HCT116 (cell line): Measurements from ENCODE around the gene CTCF. TPM values are rescaled to one million over a fixed set of nuclear protein-coding genes. Genes with fewer than 3 reads are reported as not detected.

Experiments used
- ATAC-seq: fragments of 200-7000 bp; cut with Tn5 transposase; 2 replicates; pipeline ENCODE4 v1.9.1; 2020; ENCODE audit warnings: mild to moderate bottlenecking, moderate library complexity
- BruUV-seq: library from RNA; stranded (reverse); fragments of 400-500 nt; replicated peaks from 2 replicates; lab custom pipeline; 2021; lab: Mats Ljungman, UMichigan
- CTCF ChIA-PET: fragments of 300-600 bp; sonication (Branson Sonifier 250); formaldehyde crosslinking; loops from one replicate; lab custom pipeline; 2021; ENCODE audit warnings: antibody characterized with exemption; lab: Charles Lee
- POLR2A ChIA-PET: fragments of 300-600, 350-600 bp; sonication (Branson Sonifier 250); formaldehyde crosslinking; loops from one replicate; lab custom pipeline; 2021; ENCODE audit warnings: antibody characterized with exemption; lab: Charles Lee
- RAD21 ChIA-PET, 2 experiments: fragments of 300-600 bp; sonication (Branson Sonifier 250); formaldehyde crosslinking; loops; one replicate each; lab custom pipeline; 2023; ENCODE audit warnings: low total read pairs in 2 of 2; ENCODE audit not compliant: uncharacterized antibody in 2 of 2, unreplicated experiment in 2 of 2, low non-redundant PET in 1 of 2; lab: Charles Lee
- DNase-seq: peaks from one replicate; pipeline ENCODE4 v3.0.0-alpha.2; 2010; ENCODE audit warnings: low read depth, low spot score
- H2AFZ ChIP-seq: fragments of 200-600 bp; shearing (Covaris generic), sonication (generic); 2 replicates; pipeline ENCODE4 v1.6.1; 2017; ENCODE audit warnings: low read depth, mixed run types, mixed read lengths, antibody characterized with exemption, low read length; ENCODE audit not compliant: poor library complexity, severe bottlenecking
- H3K27ac ChIP-seq: 2 replicates; pipeline ENCODE4 v1.5.1; 2012; ENCODE audit warnings: low read depth, low read length
- H3K27me3 ChIP-seq: fragments of 200-600 bp; sonication (generic); 2 replicates; pipeline ENCODE4 v1.6.1; 2016; ENCODE audit warnings: mixed run types, low read length, mixed read lengths; ENCODE audit not compliant: insufficient read depth
- H3K36me3 ChIP-seq, 2 experiments: fragments of 200-500 bp in 1 of 2; fragments of 200-600 bp in 1 of 2; sonication (Bioruptor generic) in 1 of 2; sonication (generic) in 1 of 2; 2 replicates each; pipeline versions ENCODE4 v1.5.1 to v1.6.1; 2014 to 2016; ENCODE audit warnings: low read length in 2 of 2, inconsistent platforms in 1 of 2, mixed read lengths in 1 of 2, mixed run types in 1 of 2; ENCODE audit not compliant: insufficient read depth in 2 of 2, control insufficient read depth in 1 of 2
- H3K4me1 ChIP-seq, 2 experiments: fragments of 200-600 bp in 1 of 2; sonication (generic) in 1 of 2; 2 replicates each; pipeline versions ENCODE4 v1.5.1 to v1.6.1; 2012 to 2017; ENCODE audit warnings: low read length in 2 of 2, inconsistent platforms in 1 of 2, mild to moderate bottlenecking in 1 of 2, mixed read lengths in 1 of 2, mixed run types in 1 of 2, moderate library complexity in 1 of 2; ENCODE audit not compliant: insufficient read depth in 2 of 2, control insufficient read depth in 1 of 2
- H3K4me2 ChIP-seq: fragments of 200-600 bp; sonication (generic); 2 replicates; pipeline ENCODE4 v1.6.1; 2017; ENCODE audit warnings: mixed run types, low read length, mixed read lengths
- H3K4me3 ChIP-seq, 2 experiments: fragments of 200-600 bp in 1 of 2; sonication (generic) in 1 of 2; replicated peaks in 1 of 2; 2 replicates each; pipeline ENCODE4 v1.5.1; 2011 to 2016; ENCODE audit warnings: low read length in 2 of 2, control low read depth in 1 of 2, low read depth in 1 of 2, mild to moderate bottlenecking in 1 of 2, mixed read lengths in 1 of 2, mixed run types in 1 of 2
- H3K79me2 ChIP-seq: fragments of 200-600 bp; sonication (generic); 2 replicates; pipeline ENCODE4 v1.6.1; 2017; ENCODE audit warnings: mild to moderate bottlenecking, mixed run types, low read length, moderate library complexity, mixed read lengths; ENCODE audit not compliant: insufficient read depth
- H3K9ac ChIP-seq: fragments of 200-600 bp; sonication (generic); 2 replicates; pipeline ENCODE4 v1.6.1; 2016; ENCODE audit warnings: low read length, mixed read lengths
- H3K9me2 ChIP-seq: fragments of 200-600 bp; sonication (generic), shearing (Covaris generic); 2 replicates; pipeline ENCODE4 v1.6.1; 2017; ENCODE audit warnings: mixed run types, mild to moderate bottlenecking, moderate library complexity; ENCODE audit not compliant: insufficient read depth
- H3K9me3 ChIP-seq, 2 experiments: fragments of 200-500 bp in 1 of 2; fragments of 200-600 bp in 1 of 2; sonication (Bioruptor generic) in 1 of 2; sonication (generic) in 1 of 2; 2 replicates each; pipeline ENCODE4 v1.6.1; 2014 to 2017; ENCODE audit warnings: low read length in 2 of 2, mixed read lengths in 2 of 2, inconsistent platforms in 1 of 2, low read depth in 1 of 2, mild to moderate bottlenecking in 1 of 2, mixed run types in 1 of 2, moderate library complexity in 1 of 2; ENCODE audit not compliant: control insufficient read depth in 1 of 2, insufficient read depth in 1 of 2
- H4K20me1 ChIP-seq: fragments of 200-600 bp; sonication (generic), shearing (Covaris generic); 2 replicates; pipeline ENCODE4 v1.6.1; 2017; ENCODE audit warnings: mixed run types, mild to moderate bottlenecking, moderate library complexity; ENCODE audit not compliant: insufficient read depth
- CBX3 ChIP-seq: IDR thresholded peaks from 2 replicates; pipeline ENCODE4 v1.6.1; 2012; ENCODE audit warnings: low read depth
- EGR1 ChIP-seq: IDR thresholded peaks from 2 replicates; pipeline ENCODE4 v1.6.1; 2012; ENCODE audit warnings: low read depth
- EZH2phosphoT487 ChIP-seq: fragments of 200-600 bp; IDR thresholded peaks from 2 replicates; pipeline ENCODE4 v1.6.1; 2018; ENCODE audit warnings: antibody characterized with exemption, borderline replicate concordance
- FOSL1 ChIP-seq: IDR thresholded peaks from 2 replicates; pipeline ENCODE4 v1.6.1; 2012; ENCODE audit warnings: low read depth
- JUND ChIP-seq: IDR thresholded peaks from 2 replicates; pipeline ENCODE4 v1.6.1; 2012
- POLR2AphosphoS5 ChIP-seq: IDR thresholded peaks from 2 replicates; pipeline ENCODE4 v1.6.1; 2011; ENCODE audit warnings: mild to moderate bottlenecking, low read depth, low read length, moderate library complexity
- RAD21 ChIP-seq: IDR thresholded peaks from 2 replicates; pipeline ENCODE4 v1.6.1; 2012; ENCODE audit warnings: low read depth, mild to moderate bottlenecking
- SIN3A ChIP-seq: IDR thresholded peaks from 2 replicates; pipeline ENCODE4 v1.6.1; 2012; ENCODE audit warnings: low read depth
- TCF7L2 ChIP-seq: IDR thresholded peaks from 2 replicates; pipeline ENCODE4 v1.7.0; 2011; ENCODE audit warnings: borderline replicate concordance, inconsistent platforms; ENCODE audit not compliant: insufficient read depth, insufficient read length; ENCODE audit errors: extremely low read depth
- ZNF274 ChIP-seq: fragments of 200-500 bp; sonication (Bioruptor generic); IDR thresholded peaks from 2 replicates; pipeline ENCODE4 v1.6.1; 2014; ENCODE audit warnings: mild to moderate bottlenecking, low read depth, low read length, inconsistent platforms
- intact Hi-C: fragments of 100-400 bp; cut with micrococcal nuclease; formaldehyde crosslinking; loops from 2 replicates; pipeline ENCODE4 v1.10.0; 2022
- total RNA-seq: library from RNA; stranded (reverse); gene quantifications from one replicate; pipeline ENCODE4 v1.2.1, GENCODE V29; 2021; ENCODE audit not compliant: unreplicated experiment
- TF ChIP-seq, protein P1 (sequence below): IDR thresholded peaks from 2 replicates; pipeline ENCODE4 v1.6.1; 2012; ENCODE audit warnings: low read depth
- TF ChIP-seq, protein P2 (sequence below): IDR thresholded peaks from 2 replicates; pipeline ENCODE4 v1.6.1; 2012

The CTCF gene
- total RNA-seq, 1 experiment from 2014 or later = 48.3 TPM

DNA sequence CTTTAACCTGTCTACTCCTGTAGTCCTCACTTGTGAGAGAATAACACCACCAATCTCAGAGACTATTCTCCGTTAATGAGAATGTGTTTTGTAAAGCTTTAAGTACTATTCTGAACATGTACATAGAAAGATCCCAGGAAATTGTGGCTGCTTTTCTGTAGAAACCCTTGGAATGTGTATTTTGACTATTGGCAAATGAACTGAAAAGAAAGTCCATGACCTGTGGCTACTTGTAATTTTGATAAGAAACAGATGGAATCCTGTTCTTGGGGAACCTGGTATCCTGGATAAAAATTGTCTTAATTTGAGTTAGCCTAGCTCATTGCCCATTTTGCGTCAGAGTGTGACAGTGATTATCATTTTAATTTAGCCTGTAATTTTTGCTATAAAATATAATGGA is 9.1 kb downstream of the CTCF start:
- POLR2A ChIA-PET = interaction anchor here (0.9 kb wide), 1 partner anchor 22 kb away, joined by 3 read pairs; no protein-coding TSS in a partner anchor

More for the DNA sequence above, 9.1 kb downstream of the CTCF start:
- Histone ChIP-seq H3K4me1 (no peaks in the 10 kb centered on the region), H3K4me2 (no peak overlapping the region), H3K9me2 (no peaks in the 10 kb centered on the region), H3K4me3 (no peak overlapping the region), H2AFZ (no peak overlapping the region), H3K79me2 (peaks cover 96% of the 10 kb centered on the region), H4K20me1 (no peaks in the 10 kb centered on the region), H3K9me3 (no peaks in the 10 kb centered on the region), H3K27me3 (no peaks in the 10 kb centered on the region), H3K9ac (no peak overlapping the region), H3K36me3 (peaks cover 3 to 17% of the 10 kb centered on the region in 2 experiments), H3K27ac (no peak overlapping the region)
- DNase-seq = no peak
- BruUV-seq = TSS peak; percentile 14
- RAD21 ChIA-PET = no interaction called here
- TF ChIP-seq CBX3 = no peak
- TF ChIP-seq EGR1 = no peak
- TF ChIP-seq EZH2phosphoT487 = no peak
- TF ChIP-seq, protein P1, sequence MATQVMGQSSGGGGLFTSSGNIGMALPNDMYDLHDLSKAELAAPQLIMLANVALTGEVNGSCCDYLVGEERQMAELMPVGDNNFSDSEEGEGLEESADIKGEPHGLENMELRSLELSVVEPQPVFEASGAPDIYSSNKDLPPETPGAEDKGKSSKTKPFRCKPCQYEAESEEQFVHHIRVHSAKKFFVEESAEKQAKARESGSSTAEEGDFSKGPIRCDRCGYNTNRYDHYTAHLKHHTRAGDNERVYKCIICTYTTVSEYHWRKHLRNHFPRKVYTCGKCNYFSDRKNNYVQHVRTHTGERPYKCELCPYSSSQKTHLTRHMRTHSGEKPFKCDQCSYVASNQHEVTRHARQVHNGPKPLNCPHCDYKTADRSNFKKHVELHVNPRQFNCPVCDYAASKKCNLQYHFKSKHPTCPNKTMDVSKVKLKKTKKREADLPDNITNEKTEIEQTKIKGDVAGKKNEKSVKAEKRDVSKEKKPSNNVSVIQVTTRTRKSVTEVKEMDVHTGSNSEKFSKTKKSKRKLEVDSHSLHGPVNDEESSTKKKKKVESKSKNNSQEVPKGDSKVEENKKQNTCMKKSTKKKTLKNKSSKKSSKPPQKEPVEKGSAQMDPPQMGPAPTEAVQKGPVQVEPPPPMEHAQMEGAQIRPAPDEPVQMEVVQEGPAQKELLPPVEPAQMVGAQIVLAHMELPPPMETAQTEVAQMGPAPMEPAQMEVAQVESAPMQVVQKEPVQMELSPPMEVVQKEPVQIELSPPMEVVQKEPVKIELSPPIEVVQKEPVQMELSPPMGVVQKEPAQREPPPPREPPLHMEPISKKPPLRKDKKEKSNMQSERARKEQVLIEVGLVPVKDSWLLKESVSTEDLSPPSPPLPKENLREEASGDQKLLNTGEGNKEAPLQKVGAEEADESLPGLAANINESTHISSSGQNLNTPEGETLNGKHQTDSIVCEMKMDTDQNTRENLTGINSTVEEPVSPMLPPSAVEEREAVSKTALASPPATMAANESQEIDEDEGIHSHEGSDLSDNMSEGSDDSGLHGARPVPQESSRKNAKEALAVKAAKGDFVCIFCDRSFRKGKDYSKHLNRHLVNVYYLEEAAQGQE = no peak
- no peak for TF ChIP-seq TCF7L2
- no peak for TF ChIP-seq ZNF274
- TF ChIP-seq FOSL1 = no peak
- no peak for TF ChIP-seq RAD21
- TF ChIP-seq, protein P2, sequence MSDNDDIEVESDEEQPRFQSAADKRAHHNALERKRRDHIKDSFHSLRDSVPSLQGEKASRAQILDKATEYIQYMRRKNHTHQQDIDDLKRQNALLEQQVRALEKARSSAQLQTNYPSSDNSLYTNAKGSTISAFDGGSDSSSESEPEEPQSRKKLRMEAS = no peak
- TF ChIP-seq JUND = no peak
- TF ChIP-seq SIN3A = no peak
- no peak for TF ChIP-seq POLR2AphosphoS5
- ATAC-seq = no peak
- CTCF ChIA-PET = no interaction called here
- intact Hi-C loops = no loop called here
